Smooth muscle cell of the pulmonary artery (primary cell): ENCODE results near the gene BMP8A. TPM values are rescaled to one million over a fixed set of nuclear protein-coding genes. Genes with fewer than 3 reads are reported as not detected.

Source experiments
- total RNA-seq: library from RNA; depleted of rRNA; stranded (reverse); fragments of >200 nt; gene quantifications from 2 replicates; pipeline ENCODE4 v1.2.3, GENCODE V29; 2014

Gene BMP8A, protein sequence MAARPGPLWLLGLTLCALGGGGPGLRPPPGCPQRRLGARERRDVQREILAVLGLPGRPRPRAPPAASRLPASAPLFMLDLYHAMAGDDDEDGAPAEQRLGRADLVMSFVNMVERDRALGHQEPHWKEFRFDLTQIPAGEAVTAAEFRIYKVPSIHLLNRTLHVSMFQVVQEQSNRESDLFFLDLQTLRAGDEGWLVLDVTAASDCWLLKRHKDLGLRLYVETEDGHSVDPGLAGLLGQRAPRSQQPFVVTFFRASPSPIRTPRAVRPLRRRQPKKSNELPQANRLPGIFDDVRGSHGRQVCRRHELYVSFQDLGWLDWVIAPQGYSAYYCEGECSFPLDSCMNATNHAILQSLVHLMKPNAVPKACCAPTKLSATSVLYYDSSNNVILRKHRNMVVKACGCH
- 0.13 and 0.33 TPM in 2 replicates for total RNA-seq

DNA sequence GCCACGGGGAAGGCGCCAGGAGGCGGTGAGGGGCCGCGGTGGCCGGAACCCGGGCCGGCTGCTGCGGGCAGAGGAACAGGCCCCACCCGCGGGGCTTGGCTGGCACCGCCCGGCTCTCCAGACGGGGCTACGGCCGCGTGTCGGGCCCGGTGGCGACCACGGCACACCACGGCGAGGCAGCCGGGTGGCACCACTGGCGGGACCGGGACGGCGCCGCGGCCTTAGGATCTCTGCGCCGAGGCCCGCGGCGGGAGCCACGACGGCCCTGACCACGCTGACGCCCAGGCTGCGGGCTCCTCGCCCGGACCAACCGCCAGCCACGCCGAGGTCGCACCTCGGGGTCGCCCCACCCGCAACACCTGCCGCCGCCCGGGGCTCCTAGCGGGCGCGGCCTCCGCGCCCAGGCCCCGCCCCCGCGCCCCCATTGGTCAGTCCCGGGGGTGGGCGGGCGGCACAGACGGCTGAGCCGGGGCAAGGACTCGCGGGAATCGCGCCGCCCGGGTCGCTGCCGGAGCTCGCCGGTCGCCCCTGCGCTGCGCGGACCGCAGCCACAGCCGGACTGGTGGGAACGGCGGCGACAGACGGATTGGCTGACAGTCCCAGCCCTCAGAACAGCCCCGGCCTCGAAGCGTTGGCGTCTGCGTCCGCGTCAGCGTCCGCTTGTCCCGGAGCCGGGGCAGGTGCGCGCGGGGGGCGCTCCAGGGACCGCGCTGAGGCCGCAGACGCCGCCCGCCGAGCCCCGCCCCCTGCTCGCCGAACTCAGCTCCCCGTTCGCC, at the start of gene BMP8A:
Gene BMP8A, plus strand, starts transcription at position 491 of the 776 bp plus-strand sequence. CDS start 356 bp downstream, outside the sequence.

Other genes starting within 250 kb of the BMP8A start
- 363 and 444 TPM in 2 replicates for gene PABPC4, start 85.2 kb downstream of the BMP8A start, total RNA-seq
- gene HEYL, start 148.0 kb downstream of the BMP8A start, total RNA-seq: 0.30 and 3.1 TPM in 2 replicates
- gene NT5C1A, start 180.5 kb downstream of the BMP8A start, total RNA-seq: not detected in 2 replicates
- gene HPCAL4, start 199.8 kb downstream of the BMP8A start, total RNA-seq: not detected in 2 replicates
- 26.9 and 28.2 TPM in 2 replicates for gene PPIE, start 247.2 kb downstream of the BMP8A start, total RNA-seq